NCI-H146 treated with DMSO at 0.1 percent for 48 hours (cell line): ENCODE data around the gene TUBA8.
A peak's percentile ranks its signal among the peaks of the same experiment; 100 is the strongest.
"Not testable (repeated sequence)": the region's sequence is repeated elsewhere in the genome, so short reads cannot be mapped to it uniquely, and the experiment has no call there.

Experiments
- DNase-seq: peaks from one replicate; lab custom pipeline; 2025; ENCODE audit not compliant: unreplicated experiment; lab: John Stamatoyannopoulos, UW

Gene TUBA8

GRCh38 chr22:18126606-18127005 is 16.0 kb downstream of the TUBA8 start:
- no peak for DNase-seq

DNA sequence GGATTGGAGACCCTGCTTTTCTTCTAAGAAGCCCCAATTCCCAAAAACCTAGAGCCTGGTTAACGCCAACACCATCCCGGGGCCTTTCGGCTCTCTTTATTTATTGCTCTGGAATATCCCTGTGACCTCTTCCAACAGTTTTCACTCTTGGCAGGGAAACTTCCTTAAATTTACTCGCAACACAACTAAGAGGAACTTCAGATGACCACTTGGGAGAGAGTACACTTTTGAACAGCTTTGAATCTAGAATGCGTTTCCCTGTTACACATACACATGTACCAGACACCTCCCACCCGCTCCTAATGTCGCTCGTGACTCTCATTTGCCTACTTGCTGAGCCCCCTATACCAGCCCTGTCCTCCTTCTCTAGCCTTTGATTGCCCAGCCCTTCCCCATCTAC is 19.4 kb downstream of the TUBA8 start:
- DNase-seq = no peak

DNA sequence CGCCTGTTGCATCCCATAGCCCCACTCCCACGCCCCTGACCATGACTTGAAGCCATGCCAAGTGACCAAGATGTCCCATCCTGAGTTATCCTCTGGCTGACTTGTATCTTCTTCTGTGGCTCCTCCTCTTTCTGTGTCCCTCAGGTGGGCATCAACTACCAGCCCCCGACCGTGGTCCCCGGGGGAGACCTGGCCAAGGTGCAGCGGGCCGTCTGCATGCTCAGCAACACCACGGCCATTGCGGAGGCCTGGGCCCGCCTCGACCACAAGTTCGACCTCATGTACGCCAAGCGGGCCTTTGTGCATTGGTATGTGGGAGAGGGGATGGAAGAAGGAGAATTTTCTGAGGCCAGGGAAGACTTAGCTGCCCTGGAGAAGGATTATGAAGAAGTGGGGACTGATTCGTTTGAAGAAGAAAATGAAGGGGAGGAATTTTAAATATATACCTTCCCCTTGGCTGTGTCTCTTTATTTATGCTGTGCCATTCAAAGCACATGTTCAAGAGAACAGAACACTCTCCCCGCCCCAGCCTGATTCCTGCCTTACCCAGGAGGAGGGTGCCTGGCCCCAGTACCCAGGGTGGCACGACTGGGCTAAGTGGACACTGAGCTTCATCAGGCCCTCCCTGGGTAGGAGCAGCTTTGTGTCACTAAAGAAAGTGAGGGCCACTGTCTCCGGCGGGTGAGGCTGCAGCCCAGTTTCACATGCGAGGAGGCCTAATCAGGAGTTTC is 20.3 kb downstream of the TUBA8 start:
- DNase-seq = no peak

- no peak for DNase-seq
Measured at GRCh38 chr22:18133452-18133851, 22.8 kb downstream of the TUBA8 start.

GRCh38 chr22:18136563-18137320 is 26.1 kb downstream of the TUBA8 start:
- DNase-seq = no peak

- not testable (repeated sequence) for DNase-seq
Measured at GRCh38 chr22:18141004-18141403, 30.4 kb downstream of the TUBA8 start.

DNA sequence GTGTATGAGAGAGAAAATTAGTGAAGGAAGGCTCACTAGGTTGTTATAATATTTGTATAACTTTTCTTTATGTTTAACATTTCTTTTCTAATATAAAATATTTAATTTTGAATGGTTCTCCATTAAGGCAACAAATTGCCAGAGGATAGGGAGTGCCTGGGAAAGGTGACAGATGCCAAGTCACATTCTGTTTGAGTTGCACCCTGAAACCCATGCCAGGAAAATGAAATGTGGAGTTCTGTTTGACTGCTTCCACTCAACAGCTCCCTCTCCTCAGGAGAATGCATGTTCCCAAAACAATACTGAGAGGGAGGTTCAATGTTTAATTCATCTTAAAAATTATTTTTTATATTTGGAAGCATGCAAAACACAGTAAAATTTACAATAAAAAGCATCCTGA is 33.5 kb downstream of the TUBA8 start:
- no peak for DNase-seq

DNA sequence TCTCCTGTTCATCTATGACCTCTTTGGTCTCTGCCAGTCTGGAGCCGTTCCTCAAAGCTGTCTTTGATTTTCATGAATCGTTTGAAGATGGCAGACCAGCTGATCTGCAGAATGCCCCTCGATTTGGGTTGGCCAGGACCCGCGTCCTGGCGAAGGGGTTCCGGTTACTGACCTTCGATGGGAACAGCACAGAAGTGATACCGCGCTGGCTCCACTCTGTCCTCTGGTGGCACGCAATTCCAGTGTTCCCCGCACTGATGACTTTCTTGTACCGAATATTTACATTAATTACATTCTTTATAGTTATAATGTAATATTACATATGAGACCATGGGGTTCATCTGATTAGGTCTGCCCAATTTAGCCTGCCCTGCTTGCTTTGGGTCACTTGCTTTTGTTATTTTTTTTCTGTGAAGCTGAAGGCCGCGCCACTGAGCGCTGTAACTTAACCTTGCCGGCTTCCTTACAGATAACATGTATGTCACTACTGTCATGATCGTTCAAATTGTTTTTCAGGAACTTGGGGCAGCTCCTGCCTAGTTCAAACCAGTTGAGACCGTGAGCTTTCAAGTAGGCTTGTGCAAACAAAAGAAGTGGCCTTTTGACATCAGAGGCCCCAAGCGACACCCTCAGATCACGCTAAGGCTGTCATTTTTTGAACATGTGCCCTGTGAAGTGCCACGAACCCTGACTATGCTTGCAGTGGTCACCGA is 35.2 kb downstream of the TUBA8 start:
- no peak for DNase-seq

DNA sequence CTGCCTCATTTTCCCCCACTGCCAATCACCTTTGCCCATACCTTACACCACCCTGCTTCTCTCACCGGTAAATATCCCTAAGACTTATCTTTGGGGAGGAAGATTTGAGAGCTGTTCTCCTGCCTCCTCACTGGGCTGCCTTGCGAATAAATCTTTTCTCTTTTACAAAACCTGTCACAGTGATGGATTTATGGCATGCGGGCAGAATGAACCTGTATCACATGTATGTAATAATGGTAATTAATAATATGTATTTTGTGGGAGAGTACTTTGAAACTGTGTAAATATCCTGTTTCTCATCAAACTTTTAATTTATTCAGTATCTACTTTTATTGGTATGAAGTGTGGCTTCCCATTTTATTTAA is 35.8 kb downstream of the TUBA8 start:
- DNase-seq = no peak

DNA sequence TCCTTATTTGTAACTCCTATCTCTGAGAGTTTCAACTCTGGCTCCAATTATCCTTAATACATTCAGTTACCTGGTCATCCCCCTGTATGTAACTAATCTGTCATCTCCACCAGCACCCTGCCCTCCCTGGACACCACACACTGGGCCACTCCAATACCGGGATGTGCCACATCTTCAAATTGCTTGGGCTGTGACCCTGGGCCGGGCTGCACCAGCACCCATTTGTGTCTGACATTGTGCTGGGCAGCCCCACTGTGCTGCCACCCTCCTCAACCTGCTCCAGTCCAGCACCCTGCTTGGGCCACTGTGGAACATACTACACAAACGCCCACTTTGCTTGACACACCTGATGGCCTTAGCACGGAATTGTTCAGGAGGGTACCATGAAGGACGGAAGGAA is 37.2 kb downstream of the TUBA8 start:
- DNase-seq = no peak

- DNase-seq = no peak
Measured at GRCh38 chr22:18148293-18148965, 37.8 kb downstream of the TUBA8 start.

GRCh38 chr22:18152519-18152918 is 41.9 kb downstream of the TUBA8 start:
- DNase-seq = no peak

GRCh38 chr22:18154821-18155390 is 44.3 kb downstream of the TUBA8 start:
- DNase-seq = no peak

GRCh38 chr22:18155546-18155945 is 44.9 kb downstream of the TUBA8 start:
- DNase-seq = not testable (repeated sequence)

DNA sequence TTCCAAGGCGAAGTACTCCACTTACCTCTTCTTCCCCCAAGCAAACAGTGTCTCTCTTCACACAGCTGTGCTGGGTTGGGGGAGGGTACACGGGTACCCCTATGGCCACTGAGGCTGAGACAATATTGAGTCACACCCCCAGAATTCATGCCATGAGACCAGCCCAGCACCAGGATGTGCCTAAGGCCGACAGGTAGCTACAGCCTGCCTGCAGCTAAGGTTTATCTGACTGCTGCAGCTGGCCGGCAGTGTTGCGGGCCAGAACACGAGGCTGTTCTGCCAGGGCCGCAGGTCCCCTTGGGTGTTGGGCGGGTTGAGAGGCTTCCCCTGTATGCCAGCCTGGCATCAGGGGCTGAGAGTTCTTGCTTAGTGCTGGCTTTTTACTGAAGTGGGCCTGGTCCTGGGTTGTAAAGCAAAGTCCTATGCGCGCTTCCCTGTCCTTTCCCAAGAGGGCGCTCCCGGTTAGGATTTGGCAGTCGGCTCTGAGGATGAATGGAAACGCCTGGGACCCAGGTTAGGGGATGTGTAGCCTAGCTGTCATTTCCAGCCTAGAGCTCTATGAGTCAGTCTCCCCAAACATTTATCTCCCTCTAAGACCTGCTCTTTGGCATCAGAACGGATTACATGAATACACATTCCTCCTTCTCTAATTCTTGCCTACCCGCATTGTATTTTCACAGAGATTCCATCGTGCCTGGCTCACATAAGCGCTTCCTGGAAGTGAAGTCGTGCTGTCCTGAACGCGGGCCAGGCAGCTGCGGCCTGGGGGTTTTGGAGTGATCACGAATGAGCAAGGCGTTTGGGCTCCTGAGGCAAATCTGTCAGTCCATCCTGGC is 46.5 kb downstream of the TUBA8 start:
- peak; percentile 63 for DNase-seq

DNA sequence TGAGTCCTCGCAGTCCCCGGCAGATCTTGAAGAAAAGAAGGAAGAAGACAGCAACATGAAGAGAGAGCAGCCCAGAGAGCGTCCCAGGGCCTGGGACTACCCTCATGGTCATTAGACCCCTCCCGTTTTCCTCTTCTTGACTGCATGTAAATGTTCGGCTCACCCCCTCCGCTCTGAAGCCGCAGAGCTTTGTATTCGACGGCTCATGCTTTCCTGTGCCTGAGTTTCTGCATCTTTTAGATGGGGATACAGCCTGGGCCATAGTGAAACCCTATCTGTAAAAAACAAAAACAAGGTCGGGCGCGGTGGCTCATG is 47.1 kb downstream of the TUBA8 start:
- no peak for DNase-seq

- DNase-seq = not testable (repeated sequence)
Measured at GRCh38 chr22:18160641-18161040, 50.0 kb downstream of the TUBA8 start.

GRCh38 chr22:18163843-18164242 is 53.2 kb downstream of the TUBA8 start:
- DNase-seq = peak; percentile 19

DNA sequence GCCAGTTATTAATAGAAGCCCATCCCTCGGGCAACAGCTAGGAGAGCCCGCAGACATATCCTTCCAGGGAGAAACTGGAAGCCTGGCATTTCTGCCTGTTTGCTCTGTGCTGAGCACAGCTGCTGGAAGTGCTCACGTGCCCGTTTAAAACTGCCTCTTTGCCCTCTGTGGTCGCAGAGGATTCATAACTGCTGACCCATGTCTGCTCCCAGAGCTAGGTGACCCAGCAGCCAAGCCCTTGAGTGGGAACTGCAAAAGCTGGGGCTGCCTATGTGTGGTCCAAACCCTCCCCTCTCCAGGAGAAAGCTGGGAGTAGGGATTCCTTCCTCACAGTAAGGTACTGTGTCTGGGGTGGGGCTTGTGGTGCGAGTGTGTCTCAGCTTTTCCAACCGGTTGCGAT is 54.0 kb downstream of the TUBA8 start:
- DNase-seq = peak; percentile 33

GRCh38 chr22:18165356-18165755 is 54.7 kb downstream of the TUBA8 start:
- not testable (repeated sequence) for DNase-seq
